ENCODE data around the gene AGA.

GRCh38 chr4:177410566-177410965, 31.7 kb downstream of the AGA start:
- TF ChIP-seq EZH2phosphoT487 (conservative IDR thresholded peaks at IDR 0.05; ENCODE audit: low read length) (no peak), CTCF (IDR thresholded peaks at IDR 0.05; ENCODE audit: insufficient read depth, low read length, poor library complexity, severe bottlenecking) (no peak)
